Measurements from ENCODE around the gene UBE2L3. TPM values are rescaled to one million over a fixed set of nuclear protein-coding genes. Genes with fewer than 3 reads are reported as not detected.
"Not testable (repeated sequence)": the region's sequence is repeated elsewhere in the genome, so short reads cannot be mapped to it uniquely, and the experiment has no call there.

UBE2L3 gene
- total and polyA plus RNA-seq, 8 donors = 23.1 to 94.2 (median 50.7) TPM

- H3K4me1 ChIP-seq = peaks cover 11 to 44% (median 32%) of the 10 kb centered on the region in 4 donors
- no peaks in the 10 kb centered on the region for H3K27me3 ChIP-seq
- WGBS, 5 donors = 62 to 92% (median 82%) methylated on average over 4 of the region's 4 CpGs
- peaks cover 16 to 61% (median 53%) of the 10 kb centered on the region in 4 donors for H3K36me3 ChIP-seq
- TF ChIP-seq CTCF (IDR thresholded peaks at IDR 0.05) (no peak), POLR2AphosphoS5 (IDR thresholded peaks at IDR 0.05) (no peak), POLR2A (IDR thresholded peaks at IDR 0.05) (no peak), EP300 (IDR thresholded peaks at IDR 0.05) (no peak)
- H3K27ac ChIP-seq = no peak overlapping the region
- intact Hi-C loops (cut with DNase I; ENCODE audit: low total_unique reads) = no loop called here
- no peaks in the 10 kb centered on the region for H3K9me3 ChIP-seq
- no peak for DNase-seq
- no peak overlapping the region for H3K4me3 ChIP-seq
Measured at GRCh38 chr22:21611210-21611977, 43.9 kb downstream of the UBE2L3 start.

- H3K4me1 ChIP-seq = peaks cover 14 to 43% (median 31%) of the 10 kb centered on the region in 4 donors
- intact Hi-C loops (cut with DNase I; ENCODE audit: low total_unique reads) = no loop called here
- peaks cover 16 to 62% (median 53%) of the 10 kb centered on the region in 4 donors for H3K36me3 ChIP-seq
- DNase-seq = peak; percentile 33 to 51
- WGBS, 5 donors = 63 to 73% (median 71%) methylated on average over 4 to 7 of the region's 7 CpGs
- H3K4me3 ChIP-seq = no peak overlapping the region
- no peak for TF ChIP-seq EP300 (IDR thresholded peaks at IDR 0.05)
- no peak overlapping the region for H3K27ac ChIP-seq
- H3K9me3 ChIP-seq = no peaks in the 10 kb centered on the region
- H3K27me3 ChIP-seq = no peaks in the 10 kb centered on the region
Measured at GRCh38 chr22:21612858-21613257, 45.3 kb downstream of the UBE2L3 start.

GRCh38 chr22:21613553-21614233 is 46.2 kb downstream of the UBE2L3 start:
- Histone ChIP-seq H3K36me3 (peaks cover 16 to 70% (median 56%) of the 10 kb centered on the region in 4 donors), H3K4me3 (no peak overlapping the region), H3K27me3 (no peaks in the 10 kb centered on the region), H3K27ac (no peak overlapping the region), H3K9me3 (no peaks in the 10 kb centered on the region), H3K4me1 (peaks cover 14 to 45% (median 32%) of the 10 kb centered on the region in 4 donors)
- TF ChIP-seq CTCF (IDR thresholded peaks at IDR 0.05) (no peak), POLR2A (IDR thresholded peaks at IDR 0.05) (no peak), EP300 (IDR thresholded peaks at IDR 0.05) (no peak), POLR2AphosphoS5 (IDR thresholded peaks at IDR 0.05) (no peak)
- WGBS, 5 donors = 59 to 93% (median 90%) methylated on average over 4 of the region's 4 CpGs
- DNase-seq = no peak
- intact Hi-C loops (cut with DNase I; ENCODE audit: low total_unique reads) = no loop called here

GRCh38 chr22:21615731-21616130 is 48.2 kb downstream of the UBE2L3 start:
- TF ChIP-seq POLR2A (IDR thresholded peaks at IDR 0.05) = no peak
- TF ChIP-seq CTCF (IDR thresholded peaks at IDR 0.05) = no peak
- TF ChIP-seq POLR2AphosphoS5 (IDR thresholded peaks at IDR 0.05) = no peak
- TF ChIP-seq EP300 (IDR thresholded peaks at IDR 0.05) = no peak
- H3K4me3 ChIP-seq = no peak overlapping the region
- peaks cover 30 to 66% (median 49%) of the 10 kb centered on the region in 4 donors for H3K4me1 ChIP-seq
- 31 to 66% (median 45%) methylated on average over 4 of the region's 4 CpGs for whole genome bisulfite sequencing, 5 donors
- no peaks in the 10 kb centered on the region for H3K27me3 ChIP-seq
- H3K9me3 ChIP-seq = no peaks in the 10 kb centered on the region
- intact Hi-C loops (cut with DNase I; ENCODE audit: low total_unique reads) = no loop called here
- H3K36me3 ChIP-seq = peaks cover 15 to 55% (median 53%) of the 10 kb centered on the region in 4 donors
- DNase-seq = no peak
- no peak overlapping the region for H3K27ac ChIP-seq

- intact Hi-C loops (cut with DNase I; ENCODE audit: low total_unique reads); DNase-seq; H3K9me3 ChIP-seq; H3K27me3 ChIP-seq; H3K27ac ChIP-seq; H3K4me3 ChIP-seq: not testable (repeated sequence)
- peaks cover 4 to 48% (median 43%) of the 10 kb centered on the region in 4 donors for H3K36me3 ChIP-seq
- H3K4me1 ChIP-seq = peaks cover 35 to 79% (median 54%) of the 10 kb centered on the region in 4 donors
- 96 to 97% (median 96%) methylated on average over 6 of the region's 6 CpGs for WGBS, 5 donors
Measured at GRCh38 chr22:21617337-21617736, 49.8 kb downstream of the UBE2L3 start.

Data from stomach (tissue), 9 donors.